NCI-H446 (cell line): ENCODE measurements around the gene MDN1.
A peak's percentile ranks its signal among the peaks of the same experiment; 100 is the strongest.
"Not testable (repeated sequence)": the region's sequence is repeated elsewhere in the genome, so short reads cannot be mapped to it uniquely, and the experiment has no call there.

ENCODE experiments used
- DNase-seq, 2 experiments: peaks; one replicate each; lab custom pipeline; 2025; lab: John Stamatoyannopoulos, UW

The MDN1 gene

GRCh38 chr6:89819336-89820130, at the start of gene MDN1:
TSS of gene MDN1 (minus strand) at chr6:89819794. CDS start at chr6:89819607, 187 bp downstream.
- DNase-seq = peak; percentile 86 to 93

DNA sequence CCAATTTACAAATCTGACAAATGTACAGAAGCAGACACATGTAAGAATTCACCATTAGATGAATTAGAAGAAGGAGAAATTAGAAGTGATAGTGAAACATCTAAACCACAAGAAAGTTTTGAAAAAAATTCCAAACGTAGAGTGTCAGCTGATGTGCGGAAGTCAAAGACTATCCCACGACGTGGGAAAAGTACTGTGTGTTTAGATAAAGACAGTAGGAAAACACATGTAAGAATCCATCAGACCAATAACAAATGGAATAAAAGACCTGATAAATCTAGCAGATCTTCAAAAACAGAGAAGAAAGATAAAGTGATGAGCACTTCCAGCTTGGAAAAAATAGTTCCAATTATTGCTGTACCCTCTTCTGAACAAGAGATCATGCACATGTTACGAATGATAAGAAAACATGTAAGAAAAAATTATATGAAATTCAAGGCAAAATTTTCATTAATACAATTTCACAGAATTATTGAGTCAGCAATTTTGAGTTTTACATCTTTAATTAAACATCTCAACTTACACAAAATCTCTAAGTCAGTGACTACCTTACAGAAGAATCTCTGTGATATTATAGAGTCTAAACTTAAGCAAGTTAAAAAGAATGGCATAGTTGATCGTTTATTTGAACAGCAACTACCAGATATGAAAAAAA, 46.6 kb upstream of the MDN1 start:
- DNase-seq = no peak

GRCh38 chr6:89862698-89863097, 43.1 kb upstream of the MDN1 start:
- no peak for DNase-seq

DNA sequence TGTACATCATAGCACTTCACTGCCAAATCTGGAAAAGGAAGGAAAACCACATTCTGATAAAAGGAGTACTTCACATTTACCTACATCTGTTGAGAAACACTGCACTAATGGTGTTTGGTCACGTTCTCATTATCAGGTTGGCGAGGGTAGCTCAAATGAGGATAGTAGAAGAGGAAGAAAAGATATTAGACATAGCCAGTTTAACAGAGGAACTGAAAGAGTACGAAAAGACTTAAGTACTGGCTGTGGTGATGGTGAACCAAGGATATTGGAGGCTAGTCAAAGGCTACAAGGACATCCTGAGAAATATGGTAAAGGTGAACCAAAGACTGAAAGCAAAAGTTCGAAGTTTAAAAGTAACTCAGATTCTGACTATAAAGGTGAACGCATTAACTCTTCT, 42.7 kb upstream of the MDN1 start:
- DNase-seq = no peak

- DNase-seq = no peak
Observed at GRCh38 chr6:89859744-89860143, 40.1 kb upstream of the MDN1 start.

DNA sequence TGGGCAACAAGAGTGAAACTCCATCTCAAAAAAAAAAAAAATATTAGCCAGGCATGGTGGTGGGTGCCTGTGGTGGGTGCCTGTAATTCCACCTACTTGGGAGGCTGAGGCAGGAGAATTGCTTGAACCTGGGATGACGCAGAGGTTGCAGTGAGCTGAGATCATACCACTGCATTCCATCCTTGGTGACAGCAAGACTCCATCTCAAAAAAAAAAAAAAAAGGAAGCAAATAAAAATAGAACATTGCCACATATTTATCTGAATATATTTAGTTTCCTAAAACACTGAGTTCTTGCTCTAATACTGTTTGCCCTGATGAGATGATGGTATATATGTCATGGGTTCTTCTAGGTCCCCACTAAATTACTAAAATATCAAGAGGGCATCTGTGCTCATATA, 38.4 kb upstream of the MDN1 start:
- no peak for DNase-seq

DNA sequence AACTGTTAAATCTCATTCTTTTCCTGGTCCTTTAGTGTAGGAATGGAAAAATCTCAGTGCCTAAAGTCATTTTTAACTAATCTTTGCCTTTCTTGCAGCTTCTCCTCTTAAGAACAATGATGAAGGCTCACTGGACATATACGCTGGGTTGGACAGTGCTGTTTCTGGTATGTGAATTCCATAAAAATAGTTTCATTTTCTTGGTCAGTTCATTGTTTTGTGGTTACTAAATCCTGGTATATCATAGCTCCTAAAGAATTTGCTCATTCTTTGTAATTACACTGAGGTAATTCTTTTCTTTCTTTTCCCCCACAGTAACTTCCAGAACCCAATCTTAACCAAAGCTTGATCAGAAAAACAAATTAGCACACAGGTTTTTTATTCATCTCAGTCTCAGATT, 33.5 kb upstream of the MDN1 start:
- no peak for DNase-seq

GRCh38 chr6:89847513-89847912, 27.9 kb upstream of the MDN1 start:
- DNase-seq = not testable (repeated sequence)

DNA sequence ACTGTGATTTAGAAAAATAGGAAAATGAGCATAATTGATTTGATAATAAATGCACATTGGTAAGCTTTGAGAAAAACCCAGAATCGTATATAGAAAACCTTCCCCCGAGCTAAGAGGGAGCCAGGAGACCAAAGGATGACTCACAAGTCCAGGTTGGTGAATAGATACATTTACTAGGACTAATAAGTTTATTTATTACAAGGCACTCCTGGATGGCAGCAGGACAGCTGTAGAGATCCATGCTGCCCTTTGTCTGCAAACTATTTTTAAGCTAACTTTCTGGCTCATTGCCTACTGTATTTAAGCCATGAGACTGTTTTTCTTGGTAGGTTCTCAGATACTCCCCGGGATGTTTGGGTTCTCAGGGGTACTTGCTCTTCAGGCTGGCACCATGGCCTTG, 23.5 kb upstream of the MDN1 start:
- DNase-seq = peak in 1 of 2 experiments; percentile 19

- no peak for DNase-seq
Observed at GRCh38 chr6:89842228-89842627, 22.6 kb upstream of the MDN1 start.

DNA sequence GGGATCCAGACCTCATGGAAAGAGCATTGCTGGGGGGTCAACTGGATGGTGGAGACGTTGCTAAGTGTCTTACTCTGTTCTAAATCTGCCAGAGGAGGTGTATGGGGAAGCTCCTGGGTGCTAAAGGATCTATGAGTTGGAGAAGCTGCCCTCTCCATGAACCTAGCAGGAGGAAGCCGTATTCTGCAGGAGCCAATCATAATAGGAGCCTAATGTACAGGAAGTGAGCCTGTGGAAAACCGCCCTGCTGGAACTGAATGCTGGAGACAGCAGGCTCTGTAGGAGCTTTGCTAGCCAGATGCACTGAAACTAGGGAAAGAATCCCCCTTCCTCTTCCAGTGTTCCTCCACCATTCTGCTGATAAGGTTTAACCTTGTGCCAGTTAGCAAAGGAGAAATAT, 20.9 kb upstream of the MDN1 start:
- DNase-seq = no peak

DNA sequence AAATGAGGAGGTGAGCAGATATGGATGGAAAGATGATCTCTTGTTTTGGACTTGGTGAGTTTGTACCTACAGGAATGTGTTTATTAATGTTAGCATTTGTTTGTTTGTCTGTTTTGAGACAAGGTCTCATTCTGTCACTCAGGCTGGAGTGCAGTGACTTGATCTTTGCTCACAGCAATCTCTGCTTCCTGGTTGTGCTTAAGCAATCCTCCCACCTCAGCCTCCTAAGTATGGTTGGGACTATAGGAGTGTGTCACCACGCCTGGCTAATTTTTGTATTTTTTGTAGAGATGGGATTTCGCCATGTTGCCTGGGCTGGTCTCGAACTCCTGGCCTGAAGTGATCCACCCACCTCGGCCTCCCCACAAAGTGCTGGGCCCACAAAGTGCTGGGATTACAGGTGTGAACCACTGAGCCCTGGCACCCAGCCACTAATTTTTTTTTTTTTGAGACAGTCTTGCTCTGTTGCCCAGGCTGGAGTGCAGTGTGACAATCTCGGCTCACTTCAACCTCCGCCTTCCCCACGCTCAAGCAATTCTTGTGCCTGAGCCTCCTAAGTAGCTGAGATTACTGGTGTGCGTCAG, 17.1 kb upstream of the MDN1 start:
- DNase-seq = no peak

GRCh38 chr6:89834884-89835792, 15.5 kb upstream of the MDN1 start:
- no peak for DNase-seq

GRCh38 chr6:89830170-89830809, 10.7 kb upstream of the MDN1 start:
- DNase-seq = no peak

DNA sequence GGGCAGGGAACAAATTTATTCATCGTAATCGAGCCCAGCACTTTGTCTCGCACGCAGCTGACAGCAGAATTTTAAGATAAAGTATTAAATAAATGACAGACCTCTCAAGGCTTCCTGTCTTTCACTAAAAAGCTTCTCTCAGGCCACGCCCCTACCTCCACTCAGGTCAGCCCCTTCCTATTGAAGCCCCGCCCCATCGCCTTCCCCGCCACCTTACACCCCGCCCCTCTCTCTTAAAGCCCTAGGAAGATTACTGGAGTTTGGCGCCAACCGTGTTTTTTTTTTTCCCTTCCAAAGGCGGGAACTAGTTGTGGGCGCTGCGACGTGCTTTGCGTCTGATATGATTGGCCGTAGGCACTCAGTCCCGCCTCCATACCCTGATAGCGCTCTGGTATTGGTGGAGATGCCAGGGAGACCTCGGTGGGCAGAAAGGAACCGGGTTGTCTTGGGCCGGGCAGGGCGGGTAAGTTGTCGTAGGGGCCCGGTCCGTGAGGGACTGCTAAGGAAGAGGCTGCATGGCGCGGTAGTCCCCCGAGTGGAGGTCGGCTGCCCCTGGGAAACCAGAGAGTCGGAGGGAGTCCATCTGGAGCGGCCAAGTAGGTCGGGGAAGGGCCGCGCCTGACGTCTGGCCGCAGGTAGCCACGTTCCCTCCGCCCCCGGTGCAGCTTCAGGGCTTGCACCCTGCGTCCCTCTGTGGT, 10.0 kb upstream of the MDN1 start, which contains the start of gene CASP8AP2:
CASP8AP2 (plus strand) TSS at position 409 of the 698 bp plus-strand sequence.
- DNase-seq = peak; percentile 94 to 97

GRCh38 chr6:89828988-89829471, 9.4 kb upstream of the MDN1 start:
- no peak for DNase-seq

DNA sequence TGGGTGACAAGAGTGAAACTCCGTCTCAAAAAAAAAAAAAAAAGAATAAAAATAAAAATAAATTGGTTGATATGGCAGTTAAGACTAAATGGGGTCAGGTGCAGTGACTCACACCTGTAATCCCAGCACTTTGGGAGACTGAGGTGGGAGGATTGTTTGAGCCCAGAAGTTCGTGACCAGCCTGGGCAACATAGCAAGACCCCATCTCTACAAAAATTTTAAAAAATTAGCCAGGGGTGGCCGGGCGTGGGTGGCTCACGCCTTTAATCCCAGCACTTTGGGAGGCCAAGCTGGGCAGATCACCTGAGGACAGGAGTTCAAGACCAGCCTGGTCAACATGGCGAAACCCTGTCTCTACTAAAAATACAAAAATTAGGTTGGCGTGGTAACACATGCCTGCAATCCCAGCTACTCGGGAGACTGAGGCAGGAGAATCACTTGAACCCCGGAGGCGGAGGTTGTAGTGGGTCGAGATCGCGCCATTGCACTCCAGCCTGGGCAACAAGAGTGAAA, 8.9 kb upstream of the MDN1 start:
- DNase-seq = not testable (repeated sequence)

DNA sequence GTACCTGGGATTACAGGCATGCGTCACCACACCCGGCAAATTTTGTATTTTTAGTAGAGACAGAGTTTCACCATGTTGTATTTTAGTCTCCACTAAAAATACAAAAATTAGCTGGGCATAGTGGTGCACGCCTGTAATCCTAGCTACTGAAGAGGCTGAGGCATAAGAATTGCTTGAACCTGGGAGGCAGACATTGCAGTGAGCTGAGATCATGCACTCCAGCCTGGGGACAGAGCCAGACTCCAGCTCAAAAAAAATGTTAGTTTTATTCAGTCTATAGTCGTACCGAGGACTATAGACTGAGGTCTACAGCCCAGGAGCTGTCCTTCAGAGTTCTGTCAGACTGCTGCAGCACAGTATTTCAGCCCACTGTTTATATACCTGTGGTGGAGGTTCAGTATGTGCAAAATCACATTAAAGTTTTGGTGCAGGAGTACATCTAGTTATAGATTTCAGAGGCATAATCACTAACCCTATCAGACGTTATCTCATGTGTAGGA, 6.5 kb upstream of the MDN1 start:
- no peak for DNase-seq

DNA sequence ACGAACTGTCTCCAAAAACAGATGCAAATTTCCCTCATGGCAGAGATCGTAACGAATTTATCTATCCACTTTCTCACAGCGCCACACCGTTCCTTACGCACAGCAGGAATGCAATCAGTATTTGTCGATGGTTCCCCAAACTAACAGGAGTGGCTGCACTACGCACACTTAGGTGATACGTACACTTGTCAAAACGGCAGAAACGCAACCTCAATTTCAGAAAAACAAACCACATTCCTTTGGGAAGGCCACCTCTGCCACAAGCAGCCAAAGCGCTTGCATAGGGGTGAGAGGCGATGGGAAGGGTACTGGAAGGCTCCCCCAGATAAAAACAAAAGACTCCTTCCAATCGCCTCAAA, 638 bp downstream of the MDN1 start:
- DNase-seq = no peak

- DNase-seq = no peak
Observed at GRCh38 chr6:89817481-89817880, 2.1 kb downstream of the MDN1 start.
